BJ (cell line): ENCODE measurements around the gene ANKRD24. TPM values are rescaled to one million over a fixed set of nuclear protein-coding genes. Genes with fewer than 3 reads are reported as not detected.
"Not testable (repeated sequence)": the region's sequence is repeated elsewhere in the genome, so short reads cannot be mapped to it uniquely, and the experiment has no call there.

ENCODE experiments used
- CTCF ChIA-PET: fragments of 350-600 bp; formaldehyde crosslinking; extraction: SDS; loops from one replicate; lab custom pipeline; 2021; ENCODE audit warnings: antibody characterized with exemption, inconsistent platforms; lab: Yijun Ruan, JAX
- POLR2A ChIA-PET: fragments of 300-600 bp; sonication (Branson Sonifier 250); formaldehyde crosslinking; extraction: SDS; loops from one replicate; lab custom pipeline; 2021; ENCODE audit warnings: antibody characterized with exemption; lab: Charles Lee
- DNase-seq: peaks from one replicate; pipeline ENCODE4 v3.0.0-alpha.2; 2011; ENCODE audit warnings: low read depth
- H3K27me3 ChIP-seq: 2 replicates; pipeline ENCODE4 v1.6.0; 2011; ENCODE audit warnings: low read length; ENCODE audit not compliant: control insufficient read depth, insufficient read depth
- H3K36me3 ChIP-seq: 2 replicates; pipeline ENCODE4 v1.5.1; 2011; ENCODE audit warnings: low read length; ENCODE audit not compliant: control insufficient read depth, insufficient read depth
- H3K4me3 ChIP-seq: 2 replicates; pipeline ENCODE4 v1.5.1; 2011; ENCODE audit warnings: low read depth, mild to moderate bottlenecking, control low read depth, low read length
- CTCF ChIP-seq: IDR thresholded peaks from 2 replicates; pipeline ENCODE4 v1.5.1; 2011; ENCODE audit warnings: low read depth, mild to moderate bottlenecking, control low read depth, inconsistent platforms, low read length, moderate library complexity; ENCODE audit not compliant: insufficient read depth
- polyA plus RNA-seq: library from polyadenylated mRNA; depleted of rRNA; stranded (reverse); fragments of >200 nt; gene quantifications from 2 replicates; pipeline ENCODE4 v1.2.3, GENCODE V29; 2011

Gene ANKRD24
- polyA plus RNA-seq, 1 experiment = 0.22 TPM

DNA sequence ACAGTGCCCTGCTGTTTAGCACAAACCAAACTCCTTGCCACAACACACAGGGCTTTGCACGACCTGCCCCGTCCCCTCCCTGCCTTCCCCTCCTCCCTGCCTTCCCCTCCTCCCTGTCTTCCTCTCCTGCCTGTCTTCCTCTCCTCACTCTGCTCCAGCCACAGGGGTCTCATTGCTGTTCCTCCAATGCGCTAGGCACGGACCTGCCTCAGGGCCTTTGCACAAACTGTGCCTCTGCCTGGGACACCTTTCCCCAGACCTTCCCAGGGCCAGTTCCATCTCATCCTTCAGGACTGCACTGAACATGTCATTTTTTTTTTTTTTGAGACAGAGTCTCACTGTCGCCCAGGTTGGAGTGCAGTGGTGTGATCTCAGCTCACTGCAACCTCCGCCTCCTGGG, 30.9 kb upstream of the ANKRD24 start:
- Histone ChIP-seq H3K36me3 (no peaks in the 10 kb centered on the region), H3K4me3 (no peak overlapping the region), H3K27me3 (peaks cover 3% of the 10 kb centered on the region; the same call in 1 of the 2 replicates)
- DNase-seq = no peak
- ChIA-PET POLR2A (no interaction called here), CTCF (interaction anchor here (0.6 to 4.3 kb wide), 2 partner anchors 12 to 20 kb away, joined by 3 to 20 read pairs; no protein-coding TSS in a partner anchor)
- TF ChIP-seq CTCF = no peak

GRCh38 chr19:4152241-4152998, 30.1 kb upstream of the ANKRD24 start:
- TF ChIP-seq CTCF = no peak
- DNase-seq = no peak
- H3K36me3 ChIP-seq = no peaks in the 10 kb centered on the region
- ChIA-PET POLR2A (no interaction called here), CTCF (interaction anchor here (1.2 to 4.3 kb wide), 2 partner anchors 13 to 14 kb away, joined by 3 to 20 read pairs; no protein-coding TSS in a partner anchor)
- H3K27me3 ChIP-seq = peaks cover 3% of the 10 kb centered on the region; the same call in 1 of the 2 replicates
- no peak overlapping the region for H3K4me3 ChIP-seq

- ChIA-PET POLR2A (no interaction called here), CTCF (interaction anchor here (0.6 to 1.4 kb wide), 2 partner anchors 15 to 945 kb away, joined by 3 to 5 read pairs; no protein-coding TSS in a partner anchor)
- H3K27me3 ChIP-seq = peaks cover 3% of the 10 kb centered on the region; the same call in 1 of the 2 replicates
- H3K36me3 ChIP-seq = no peaks in the 10 kb centered on the region
- no peak for TF ChIP-seq CTCF
- no peak overlapping the region for H3K4me3 ChIP-seq
- no peak for DNase-seq
Measured at GRCh38 chr19:4154571-4155312, 27.7 kb upstream of the ANKRD24 start.

GRCh38 chr19:4157164-4157563, 25.3 kb upstream of the ANKRD24 start:
- Histone ChIP-seq H3K27me3 (no peaks in the 10 kb centered on the region; the same call in 1 of the 2 replicates), H3K4me3 (no peak overlapping the region), H3K36me3 (no peaks in the 10 kb centered on the region)
- CTCF ChIA-PET = interaction anchor here (1.9 kb wide), 1 partner anchor 16 kb away, joined by 5 read pairs; no protein-coding TSS in a partner anchor
- POLR2A ChIA-PET = no interaction called here
- DNase-seq = no peak
- no peak for TF ChIP-seq CTCF

DNA sequence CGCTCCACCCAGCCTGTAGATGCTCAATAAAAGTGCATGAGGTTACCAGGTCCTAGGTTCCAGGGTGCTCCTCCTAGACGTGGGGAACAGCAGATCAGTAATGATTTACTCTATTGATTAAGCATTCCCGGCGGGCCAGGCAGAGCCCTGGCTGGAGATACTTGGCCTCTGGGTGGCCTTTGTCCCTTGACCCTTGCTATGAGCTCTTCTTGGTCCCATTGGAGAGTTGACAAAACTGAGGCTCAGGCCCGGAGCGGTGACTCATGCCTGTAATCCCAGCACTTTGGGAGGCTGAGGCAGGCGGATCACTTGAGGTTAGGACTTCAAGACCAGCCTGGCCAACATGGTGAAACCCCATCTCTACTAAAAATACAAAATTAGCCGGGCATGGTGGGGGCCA, 24.5 kb upstream of the ANKRD24 start:
- H3K27me3 ChIP-seq, DNase-seq, H3K36me3 ChIP-seq, H3K4me3 ChIP-seq, POLR2A ChIA-PET: not testable (repeated sequence)
- CTCF ChIA-PET = interaction anchor here (1.2 to 1.9 kb wide), 2 partner anchors 9 to 17 kb away, joined by 5 to 6 read pairs; no protein-coding TSS in a partner anchor
